D341Med (cell line): Measurements from ENCODE around the gene IKZF3.
"Not testable (repeated sequence)": the region's sequence is repeated elsewhere in the genome, so short reads cannot be mapped to it uniquely, and the experiment has no call there.

Experiments
- DNase-seq: peaks from one replicate; pipeline ENCODE4 v3.0.0; 2012; ENCODE audit warnings: low spot score

IKZF3 gene

GRCh38 chr17:39855911-39856649 lies 8.0 kb downstream of the IKZF3 start:
- DNase-seq, result not testable (repeated sequence)

GRCh38 chr17:39854909-39855308 lies 9.2 kb downstream of the IKZF3 start:
- no peak for DNase-seq

- no peak for DNase-seq
Measured at GRCh38 chr17:39852239-39852638, 11.9 kb downstream of the IKZF3 start.

- not testable (repeated sequence) for DNase-seq
Measured at GRCh38 chr17:39850186-39850585, 13.9 kb downstream of the IKZF3 start.

- DNase-seq, result no peak
Measured at GRCh38 chr17:39848600-39848999, 15.5 kb downstream of the IKZF3 start.

GRCh38 chr17:39846205-39846604 lies 17.9 kb downstream of the IKZF3 start:
- DNase-seq, result no peak

GRCh38 chr17:39845052-39845846 lies 18.9 kb downstream of the IKZF3 start:
- DNase-seq, result no peak

GRCh38 chr17:39841134-39841683 lies 22.9 kb downstream of the IKZF3 start:
- DNase-seq, result no peak

GRCh38 chr17:39838784-39839183 lies 25.3 kb downstream of the IKZF3 start:
- DNase-seq, result no peak

- DNase-seq, result no peak
Measured at GRCh38 chr17:39838057-39838456, 26.1 kb downstream of the IKZF3 start.

- no peak for DNase-seq
Measured at GRCh38 chr17:39836117-39836516, 28.0 kb downstream of the IKZF3 start.

- no peak for DNase-seq
Measured at GRCh38 chr17:39835038-39835786, 28.9 kb downstream of the IKZF3 start.

GRCh38 chr17:39834017-39834416 lies 30.1 kb downstream of the IKZF3 start:
- DNase-seq, result no peak

- no peak for DNase-seq
Measured at GRCh38 chr17:39831588-39831987, 32.5 kb downstream of the IKZF3 start.

GRCh38 chr17:39828443-39828842 lies 35.7 kb downstream of the IKZF3 start:
- no peak for DNase-seq

- DNase-seq, result no peak
Measured at GRCh38 chr17:39826334-39826733, 37.8 kb downstream of the IKZF3 start.

- no peak for DNase-seq
Measured at GRCh38 chr17:39823407-39824054, 40.6 kb downstream of the IKZF3 start.

GRCh38 chr17:39822051-39822451 lies 42.1 kb downstream of the IKZF3 start:
- no peak for DNase-seq

- DNase-seq, result no peak
Measured at GRCh38 chr17:39820987-39821386, 43.1 kb downstream of the IKZF3 start.

- no peak for DNase-seq
Measured at GRCh38 chr17:39820541-39820940, 43.6 kb downstream of the IKZF3 start.

GRCh38 chr17:39818358-39819000 lies 45.6 kb downstream of the IKZF3 start:
- DNase-seq, result no peak
